ENCODE results near the gene SPESP1.

SPESP1 gene

DNA sequence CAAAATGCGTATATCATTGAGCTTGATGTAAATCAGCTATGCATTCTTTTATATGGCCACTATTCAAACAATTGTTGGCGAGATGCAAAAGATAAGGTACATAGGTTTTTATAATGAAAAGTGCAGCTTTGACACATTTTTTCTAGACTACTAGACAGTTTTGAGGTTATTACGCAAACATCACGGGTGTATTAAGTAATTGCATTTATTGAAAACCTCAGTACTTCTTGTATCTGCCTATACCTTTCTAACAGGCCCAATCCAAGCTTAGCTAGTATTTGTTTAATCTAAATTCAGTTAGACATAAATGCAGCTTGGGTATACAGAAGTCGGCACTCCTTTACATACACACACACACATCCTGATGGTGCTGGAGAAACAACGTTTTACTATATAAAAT lies 2.7 kb downstream of the SPESP1 start:
- peak; percentile 33 for DNase-seq (ENCODE audit: low read depth)
- H3K4me3 ChIP-seq (ENCODE audit: low read depth, low read length): no peak overlapping the region
- no peak for TF ChIP-seq POLR2A (IDR thresholded peaks at IDR 0.05; ENCODE audit: extremely low read depth, insufficient read length)

DNA sequence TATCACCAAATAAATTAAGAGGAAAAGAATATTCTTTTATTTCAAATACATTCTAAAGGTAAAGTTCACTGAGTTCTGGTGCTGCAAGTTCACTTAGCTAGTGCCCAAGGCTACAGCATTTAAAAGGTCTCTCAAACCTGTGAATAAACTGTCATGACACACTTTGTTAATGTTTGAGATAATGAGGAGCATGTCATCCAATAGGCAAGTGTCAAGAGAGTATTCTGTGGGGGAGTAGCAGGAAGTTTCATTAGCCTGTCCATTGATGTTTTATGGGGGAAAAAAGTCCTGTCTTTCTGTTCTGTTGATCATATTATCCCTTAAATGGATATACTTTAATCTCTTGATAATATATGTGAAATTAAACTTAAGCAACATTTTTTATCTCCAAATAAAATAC lies 4.0 kb downstream of the SPESP1 start:
- DNase-seq (ENCODE audit: low read depth): peak; percentile 6
- H3K4me3 ChIP-seq (ENCODE audit: low read depth, low read length): no peak overlapping the region
- TF ChIP-seq POLR2A (IDR thresholded peaks at IDR 0.05; ENCODE audit: extremely low read depth, insufficient read length) (no peak), MYC (IDR thresholded peaks at IDR 0.05; ENCODE audit: low read depth, low read length) (no peak)
- TF ChIP-seq, protein P1, sequence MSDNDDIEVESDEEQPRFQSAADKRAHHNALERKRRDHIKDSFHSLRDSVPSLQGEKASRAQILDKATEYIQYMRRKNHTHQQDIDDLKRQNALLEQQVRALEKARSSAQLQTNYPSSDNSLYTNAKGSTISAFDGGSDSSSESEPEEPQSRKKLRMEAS (IDR thresholded peaks at IDR 0.05; ENCODE audit: low read depth, low read length): no peak
- TF ChIP-seq, protein P2, sequence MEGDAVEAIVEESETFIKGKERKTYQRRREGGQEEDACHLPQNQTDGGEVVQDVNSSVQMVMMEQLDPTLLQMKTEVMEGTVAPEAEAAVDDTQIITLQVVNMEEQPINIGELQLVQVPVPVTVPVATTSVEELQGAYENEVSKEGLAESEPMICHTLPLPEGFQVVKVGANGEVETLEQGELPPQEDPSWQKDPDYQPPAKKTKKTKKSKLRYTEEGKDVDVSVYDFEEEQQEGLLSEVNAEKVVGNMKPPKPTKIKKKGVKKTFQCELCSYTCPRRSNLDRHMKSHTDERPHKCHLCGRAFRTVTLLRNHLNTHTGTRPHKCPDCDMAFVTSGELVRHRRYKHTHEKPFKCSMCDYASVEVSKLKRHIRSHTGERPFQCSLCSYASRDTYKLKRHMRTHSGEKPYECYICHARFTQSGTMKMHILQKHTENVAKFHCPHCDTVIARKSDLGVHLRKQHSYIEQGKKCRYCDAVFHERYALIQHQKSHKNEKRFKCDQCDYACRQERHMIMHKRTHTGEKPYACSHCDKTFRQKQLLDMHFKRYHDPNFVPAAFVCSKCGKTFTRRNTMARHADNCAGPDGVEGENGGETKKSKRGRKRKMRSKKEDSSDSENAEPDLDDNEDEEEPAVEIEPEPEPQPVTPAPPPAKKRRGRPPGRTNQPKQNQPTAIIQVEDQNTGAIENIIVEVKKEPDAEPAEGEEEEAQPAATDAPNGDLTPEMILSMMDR (IDR thresholded peaks at IDR 0.05; ENCODE audit: low read depth, low read length): no peak

DNA sequence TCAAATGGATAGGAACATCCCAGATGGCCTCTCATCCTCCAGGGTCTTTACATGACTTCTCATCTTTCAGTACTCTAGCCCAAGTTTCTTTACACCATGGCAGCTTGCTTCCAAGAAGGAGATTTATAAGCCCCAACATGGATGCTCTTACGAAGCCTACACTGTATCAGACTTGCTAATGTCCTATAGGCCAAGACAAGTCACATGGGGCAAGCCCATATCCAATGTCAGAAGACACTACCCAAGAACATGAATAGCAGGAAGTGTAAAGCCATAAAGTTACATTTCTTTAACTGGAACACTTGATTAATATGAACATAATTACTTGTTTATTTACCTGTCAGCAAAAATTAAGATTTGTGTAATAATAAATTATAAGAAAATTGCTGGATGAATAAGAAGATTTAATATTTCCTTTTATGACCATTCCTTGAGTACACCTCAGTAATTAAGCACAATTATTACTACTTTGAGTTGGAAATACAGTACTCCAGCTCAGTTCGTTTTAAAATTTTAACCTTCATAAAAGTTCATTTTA lies 5.1 kb downstream of the SPESP1 start:
- H3K4me3 ChIP-seq (ENCODE audit: low read depth, low read length): no peak overlapping the region
- DNase-seq (ENCODE audit: low read depth): no peak
- TF ChIP-seq, protein P1 (IDR thresholded peaks at IDR 0.05; ENCODE audit: low read depth, low read length): no peak
- TF ChIP-seq MYC (IDR thresholded peaks at IDR 0.05; ENCODE audit: low read depth, low read length): no peak
- TF ChIP-seq, protein P2 (IDR thresholded peaks at IDR 0.05; ENCODE audit: low read depth, low read length): no peak
- TF ChIP-seq POLR2A (IDR thresholded peaks at IDR 0.05; ENCODE audit: extremely low read depth, insufficient read length): no peak

DNA sequence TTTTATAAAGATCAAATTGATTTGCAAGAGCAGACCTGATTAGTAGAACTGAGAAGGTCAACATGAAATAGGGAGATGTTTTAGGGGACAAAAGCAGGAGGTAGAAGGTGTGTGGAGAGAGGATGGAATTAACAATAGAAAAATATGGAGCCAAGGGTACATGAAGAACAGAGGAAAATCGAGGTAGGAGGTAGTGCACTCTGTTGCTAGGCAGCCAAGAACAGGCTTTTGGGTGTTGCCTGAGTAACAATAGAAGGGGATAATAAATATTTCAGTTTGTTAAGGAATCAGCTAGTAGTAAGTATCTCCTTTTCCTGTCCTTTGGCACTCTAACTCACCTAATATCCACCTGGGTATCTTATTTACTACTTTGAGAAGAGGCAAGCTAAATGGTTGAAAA lies 9.2 kb downstream of the SPESP1 start:
- H3K4me3 ChIP-seq (ENCODE audit: low read depth, low read length): no peak overlapping the region
- no peak for DNase-seq (ENCODE audit: low read depth)
- TF ChIP-seq, protein P1 (IDR thresholded peaks at IDR 0.05; ENCODE audit: low read depth, low read length): no peak
- TF ChIP-seq MYC (IDR thresholded peaks at IDR 0.05; ENCODE audit: low read depth, low read length) (no peak), POLR2A (IDR thresholded peaks at IDR 0.05; ENCODE audit: extremely low read depth, insufficient read length) (no peak)
- TF ChIP-seq, protein P2 (IDR thresholded peaks at IDR 0.05; ENCODE audit: low read depth, low read length): no peak

DNA sequence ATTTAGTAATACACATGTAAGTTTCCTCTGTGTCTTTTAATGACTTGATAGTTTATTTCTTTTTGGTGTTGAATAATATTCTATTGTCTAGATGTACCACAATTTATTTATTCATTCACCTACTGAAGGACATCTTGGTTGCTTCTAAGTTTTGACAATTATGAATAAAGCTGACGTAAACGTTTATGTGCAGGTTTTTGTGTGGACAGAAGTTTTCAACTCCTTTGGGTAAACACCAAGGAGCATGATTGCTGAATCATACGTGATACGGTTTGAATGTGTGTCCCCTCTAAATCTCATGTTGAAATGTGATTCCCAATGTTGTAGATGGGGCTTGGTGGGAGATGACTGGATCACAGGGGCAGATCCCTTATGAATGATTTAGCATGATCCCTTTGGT lies 21.5 kb downstream of the SPESP1 start:
- TF ChIP-seq POLR2A (IDR thresholded peaks at IDR 0.05; ENCODE audit: extremely low read depth, insufficient read length) (no peak), MYC (IDR thresholded peaks at IDR 0.05; ENCODE audit: low read depth, low read length) (no peak)
- TF ChIP-seq, protein P2 (IDR thresholded peaks at IDR 0.05; ENCODE audit: low read depth, low read length): no peak
- TF ChIP-seq, protein P1 (IDR thresholded peaks at IDR 0.05; ENCODE audit: low read depth, low read length): no peak
- DNase-seq (ENCODE audit: low read depth): no peak
- no peak overlapping the region for H3K4me3 ChIP-seq (ENCODE audit: low read depth, low read length)

DNA sequence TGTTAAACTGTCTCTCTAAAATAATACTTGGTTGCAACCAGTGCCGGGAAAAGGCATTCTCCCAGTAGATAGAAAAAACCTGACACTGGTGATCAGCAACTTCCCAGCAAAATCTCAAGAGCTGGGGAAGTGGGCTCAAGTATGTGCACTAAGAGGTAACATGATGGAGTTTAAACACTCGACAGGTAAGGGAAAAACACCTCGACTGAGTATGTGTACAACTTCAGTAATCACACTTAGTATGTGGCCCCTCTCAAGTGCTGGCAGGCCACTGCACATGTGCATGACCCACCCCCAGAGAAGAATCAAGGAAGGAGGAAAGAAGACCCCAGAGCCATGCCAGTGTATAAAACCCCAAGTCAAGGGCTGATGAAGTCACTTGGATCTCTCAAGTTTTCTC lies 27.4 kb downstream of the SPESP1 start:
- TF ChIP-seq, protein P1 (IDR thresholded peaks at IDR 0.05; ENCODE audit: low read depth, low read length): no peak
- TF ChIP-seq, protein P2 (IDR thresholded peaks at IDR 0.05; ENCODE audit: low read depth, low read length): no peak
- TF ChIP-seq MYC (IDR thresholded peaks at IDR 0.05; ENCODE audit: low read depth, low read length) (no peak), POLR2A (IDR thresholded peaks at IDR 0.05; ENCODE audit: extremely low read depth, insufficient read length) (no peak)
- DNase-seq (ENCODE audit: low read depth): no peak
- H3K4me3 ChIP-seq (ENCODE audit: low read depth, low read length): no peak overlapping the region

All from NB4 (cell line).